ENCODE results near the gene CLMP.
A peak's percentile ranks its signal among the peaks of the same experiment; 100 is the strongest.
"Not testable (repeated sequence)": the region's sequence is repeated elsewhere in the genome, so short reads cannot be mapped to it uniquely, and the experiment has no call there.

CLMP gene

DNA sequence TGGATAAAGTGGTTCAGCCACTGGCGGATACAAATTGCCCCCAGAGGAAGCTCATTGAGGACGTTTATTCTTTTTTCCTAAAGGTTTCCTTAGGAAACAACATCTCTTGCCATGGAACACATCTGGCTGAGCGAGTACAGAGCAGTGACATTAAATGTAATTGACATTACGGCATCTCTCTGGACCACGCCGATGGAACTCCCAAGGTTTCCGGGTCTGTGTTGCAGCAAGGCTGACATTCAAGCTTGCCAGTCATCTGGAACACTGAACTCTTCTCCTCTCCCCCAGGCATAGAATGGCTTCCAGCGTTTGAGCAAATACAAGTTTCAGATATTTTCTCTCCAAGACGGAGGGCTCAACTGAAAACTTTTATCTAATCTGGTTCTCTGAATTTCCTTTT lies 42.1 kb downstream of the CLMP start:
- H2BK120ac ChIP-seq (ENCODE audit: low read depth, low read length), result no peak overlapping the region
- H3K27ac ChIP-seq (ENCODE audit: low read length, poor library complexity, severe bottlenecking), result no peak overlapping the region
- H4K8ac ChIP-seq (ENCODE audit: low read length), result no peak overlapping the region
- no peaks in the 10 kb centered on the region for H3K27me3 ChIP-seq (ENCODE audit: control insufficient read depth in 1 of 2, insufficient read depth in 1 of 2, low read length in 2 of 2)
- WGBS, result 88% methylated on average over 9 of the region's 9 CpGs
- peaks cover 5% of the 10 kb centered on the region for H3K79me1 ChIP-seq (replicated peaks; ENCODE audit: low read length, poor library complexity, severe bottlenecking)
- no peak overlapping the region for H3K18ac ChIP-seq (ENCODE audit: low read depth in 1 of 2, low read length in 2 of 2)
- peak overlapping the region; percentile 40 for H3K9ac ChIP-seq (ENCODE audit: low read length)
- no peak overlapping the region for H4K91ac ChIP-seq (ENCODE audit: low read length)
- no peaks in the 10 kb centered on the region for H3K4me1 ChIP-seq (ENCODE audit: control insufficient read depth, insufficient read depth, low read depth, low read length)
- H3K4me3 ChIP-seq (ENCODE audit: insufficient read depth in 1 of 2, low read depth in 1 of 2, low read length in 2 of 2), result peak overlapping the region in 1 of 2 experiments; percentile 19
- H3K4me2 ChIP-seq (ENCODE audit: low read length, poor library complexity, severe bottlenecking), result no peak overlapping the region
- DNase-seq, result no peak
- H3K23ac ChIP-seq (ENCODE audit: low read length in 2 of 2), result no peak overlapping the region
- no peaks in the 10 kb centered on the region for H3K9me3 ChIP-seq (ENCODE audit: control insufficient read depth, low read length)
- H3K36me3 ChIP-seq (ENCODE audit: control insufficient read depth in 1 of 2, insufficient read depth in 2 of 2, low read depth in 1 of 2, low read length in 2 of 2), result peaks cover 0 to 81% of the 10 kb centered on the region in 2 experiments
- H2BK12ac ChIP-seq (ENCODE audit: low read length in 2 of 2), result no peak overlapping the region
- no peak overlapping the region for H3K14ac ChIP-seq (ENCODE audit: low read length in 2 of 2)
- H3K4ac ChIP-seq (ENCODE audit: low read depth in 1 of 2, low read length in 2 of 2), result no peak overlapping the region
- no peak overlapping the region for H2BK5ac ChIP-seq (ENCODE audit: low read depth, low read length, poor library complexity, severe bottlenecking)
- H2BK15ac ChIP-seq (ENCODE audit: low read depth, poor library complexity, severe bottlenecking), result no peak overlapping the region
- no peak overlapping the region for H2AK5ac ChIP-seq (ENCODE audit: low read length, severe bottlenecking)
- H2AFZ ChIP-seq (ENCODE audit: low read depth, low read length), result no peak overlapping the region

DNA sequence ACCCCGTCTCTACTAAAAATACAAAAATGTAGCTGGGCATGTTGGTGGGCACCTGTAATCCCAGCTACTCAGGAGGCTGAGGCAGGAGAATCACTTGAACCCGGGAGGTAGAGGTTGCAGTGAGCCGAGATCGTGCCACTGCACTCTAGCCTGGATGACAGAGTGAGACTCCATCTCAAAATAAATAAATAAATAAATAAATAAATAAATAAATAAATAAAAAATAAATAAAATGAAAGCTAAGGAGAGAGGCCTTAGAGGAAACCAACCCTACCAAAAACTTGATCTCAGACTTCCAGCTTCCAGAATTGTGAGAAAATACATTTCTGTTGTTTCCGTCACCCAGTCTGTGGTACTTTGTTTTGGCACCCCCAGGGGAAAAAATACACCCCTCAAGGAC lies 42.7 kb downstream of the CLMP start:
- H3K23ac ChIP-seq (ENCODE audit: low read length in 2 of 2); H4K8ac ChIP-seq (ENCODE audit: low read length); H2BK15ac ChIP-seq (ENCODE audit: low read depth, poor library complexity, severe bottlenecking); H2AFZ ChIP-seq (ENCODE audit: low read depth, low read length); H2BK120ac ChIP-seq (ENCODE audit: low read depth, low read length); H2BK12ac ChIP-seq (ENCODE audit: low read length in 2 of 2); H2BK5ac ChIP-seq (ENCODE audit: low read depth, low read length, poor library complexity, severe bottlenecking); H3K79me1 ChIP-seq (replicated peaks; ENCODE audit: low read length, poor library complexity, severe bottlenecking); H3K18ac ChIP-seq (ENCODE audit: low read depth in 1 of 2, low read length in 2 of 2); H3K4ac ChIP-seq (ENCODE audit: low read depth in 1 of 2, low read length in 2 of 2); H2AK5ac ChIP-seq (ENCODE audit: low read length, severe bottlenecking); DNase-seq; H3K27me3 ChIP-seq (ENCODE audit: control insufficient read depth in 1 of 2, insufficient read depth in 1 of 2, low read length in 2 of 2); H3K27ac ChIP-seq (ENCODE audit: low read length, poor library complexity, severe bottlenecking); H4K91ac ChIP-seq (ENCODE audit: low read length); H3K14ac ChIP-seq (ENCODE audit: low read length in 2 of 2); H3K4me3 ChIP-seq (ENCODE audit: insufficient read depth in 1 of 2, low read depth in 1 of 2, low read length in 2 of 2); H3K4me1 ChIP-seq (ENCODE audit: control insufficient read depth, insufficient read depth, low read depth, low read length); H3K9me3 ChIP-seq (ENCODE audit: control insufficient read depth, low read length); H3K4me2 ChIP-seq (ENCODE audit: low read length, poor library complexity, severe bottlenecking): not testable (repeated sequence)
- peaks cover 3 to 84% of the 10 kb centered on the region in 2 experiments for H3K36me3 ChIP-seq (ENCODE audit: control insufficient read depth in 1 of 2, insufficient read depth in 2 of 2, low read depth in 1 of 2, low read length in 2 of 2)
- H3K9ac ChIP-seq (ENCODE audit: low read length), result peak overlapping the region; percentile 40
- 100% methylated on average over 1 of the region's 5 CpGs for WGBS

GRCh38 chr11:123151796-123152195 lies 43.3 kb downstream of the CLMP start:
- no peak overlapping the region for H2AFZ ChIP-seq (ENCODE audit: low read depth, low read length)
- no peak overlapping the region for H3K23ac ChIP-seq (ENCODE audit: low read length in 2 of 2)
- peaks cover 5% of the 10 kb centered on the region for H3K79me1 ChIP-seq (replicated peaks; ENCODE audit: low read length, poor library complexity, severe bottlenecking)
- H3K4me2 ChIP-seq (ENCODE audit: low read length, poor library complexity, severe bottlenecking), result no peak overlapping the region
- H3K18ac ChIP-seq (ENCODE audit: low read depth in 1 of 2, low read length in 2 of 2), result no peak overlapping the region
- H2BK5ac ChIP-seq (ENCODE audit: low read depth, low read length, poor library complexity, severe bottlenecking), result no peak overlapping the region
- H3K27me3 ChIP-seq (ENCODE audit: control insufficient read depth in 1 of 2, insufficient read depth in 1 of 2, low read length in 2 of 2), result no peaks in the 10 kb centered on the region
- no peak overlapping the region for H4K91ac ChIP-seq (ENCODE audit: low read length)
- H2BK15ac ChIP-seq (ENCODE audit: low read depth, poor library complexity, severe bottlenecking), result no peak overlapping the region
- H4K8ac ChIP-seq (ENCODE audit: low read length), result no peak overlapping the region
- peaks cover 3 to 85% of the 10 kb centered on the region in 2 experiments for H3K36me3 ChIP-seq (ENCODE audit: control insufficient read depth in 1 of 2, insufficient read depth in 2 of 2, low read depth in 1 of 2, low read length in 2 of 2)
- H2BK120ac ChIP-seq (ENCODE audit: low read depth, low read length), result no peak overlapping the region
- no peak overlapping the region for H3K27ac ChIP-seq (ENCODE audit: low read length, poor library complexity, severe bottlenecking)
- no peak overlapping the region for H2AK5ac ChIP-seq (ENCODE audit: low read length, severe bottlenecking)
- H3K9ac ChIP-seq (ENCODE audit: low read length), result no peak overlapping the region
- H2BK12ac ChIP-seq (ENCODE audit: low read length in 2 of 2), result no peak overlapping the region
- peaks cover 2% of the 10 kb centered on the region for H3K4me1 ChIP-seq (ENCODE audit: control insufficient read depth, insufficient read depth, low read depth, low read length)
- H3K4me3 ChIP-seq (ENCODE audit: insufficient read depth in 1 of 2, low read depth in 1 of 2, low read length in 2 of 2), result no peak overlapping the region
- no peak for DNase-seq
- H3K14ac ChIP-seq (ENCODE audit: low read length in 2 of 2), result no peak overlapping the region
- WGBS, result no CpG with 5 or more reads among the region's 2 CpGs
- H3K4ac ChIP-seq (ENCODE audit: low read depth in 1 of 2, low read length in 2 of 2), result no peak overlapping the region
- H3K9me3 ChIP-seq (ENCODE audit: control insufficient read depth, low read length), result no peaks in the 10 kb centered on the region

DNA sequence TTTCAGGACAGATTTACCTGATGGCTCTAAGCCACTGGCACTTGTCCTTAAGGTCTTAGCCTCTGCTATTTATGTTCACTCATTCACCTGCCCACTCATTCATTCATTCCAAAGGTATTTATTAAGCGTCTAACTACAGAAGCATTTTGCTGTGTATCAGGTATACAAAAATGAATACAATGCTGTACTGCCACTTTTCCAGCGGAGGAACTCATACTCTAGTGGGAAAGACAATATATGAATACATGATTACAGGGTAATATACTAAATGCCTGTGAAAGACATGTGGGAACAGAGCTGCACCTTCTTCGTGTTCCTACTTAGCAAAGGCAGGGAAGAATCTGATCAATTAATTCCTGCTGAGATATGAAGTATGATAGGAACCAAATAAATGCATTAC lies 43.7 kb downstream of the CLMP start:
- no peak overlapping the region for H2BK15ac ChIP-seq (ENCODE audit: low read depth, poor library complexity, severe bottlenecking)
- no peak overlapping the region for H3K4me2 ChIP-seq (ENCODE audit: low read length, poor library complexity, severe bottlenecking)
- 90% methylated on average over 3 of the region's 3 CpGs for WGBS
- H3K9ac ChIP-seq (ENCODE audit: low read length), result no peak overlapping the region
- no peak overlapping the region for H2AK5ac ChIP-seq (ENCODE audit: low read length, severe bottlenecking)
- H3K4ac ChIP-seq (ENCODE audit: low read depth in 1 of 2, low read length in 2 of 2), result no peak overlapping the region
- H3K27ac ChIP-seq (ENCODE audit: low read length, poor library complexity, severe bottlenecking), result no peak overlapping the region
- H2BK12ac ChIP-seq (ENCODE audit: low read length in 2 of 2), result no peak overlapping the region
- no peak overlapping the region for H3K14ac ChIP-seq (ENCODE audit: low read length in 2 of 2)
- peaks cover 2% of the 10 kb centered on the region for H3K4me1 ChIP-seq (ENCODE audit: control insufficient read depth, insufficient read depth, low read depth, low read length)
- no peak overlapping the region for H2BK120ac ChIP-seq (ENCODE audit: low read depth, low read length)
- H2BK5ac ChIP-seq (ENCODE audit: low read depth, low read length, poor library complexity, severe bottlenecking), result no peak overlapping the region
- no peaks in the 10 kb centered on the region for H3K27me3 ChIP-seq (ENCODE audit: control insufficient read depth in 1 of 2, insufficient read depth in 1 of 2, low read length in 2 of 2)
- DNase-seq, result no peak
- H3K9me3 ChIP-seq (ENCODE audit: control insufficient read depth, low read length), result no peaks in the 10 kb centered on the region
- H3K18ac ChIP-seq (ENCODE audit: low read depth in 1 of 2, low read length in 2 of 2), result no peak overlapping the region
- no peak overlapping the region for H4K91ac ChIP-seq (ENCODE audit: low read length)
- H3K4me3 ChIP-seq (ENCODE audit: insufficient read depth in 1 of 2, low read depth in 1 of 2, low read length in 2 of 2), result no peak overlapping the region
- no peak overlapping the region for H4K8ac ChIP-seq (ENCODE audit: low read length)
- peaks cover 3 to 85% of the 10 kb centered on the region in 2 experiments for H3K36me3 ChIP-seq (ENCODE audit: control insufficient read depth in 1 of 2, insufficient read depth in 2 of 2, low read depth in 1 of 2, low read length in 2 of 2)
- H3K23ac ChIP-seq (ENCODE audit: low read length in 2 of 2), result no peak overlapping the region
- H2AFZ ChIP-seq (ENCODE audit: low read depth, low read length), result no peak overlapping the region
- H3K79me1 ChIP-seq (replicated peaks; ENCODE audit: low read length, poor library complexity, severe bottlenecking), result peaks cover 5% of the 10 kb centered on the region
